OCI-LY3 (cell line): ENCODE data around the gene JAKMIP1.
"Not testable (repeated sequence)": the region's sequence is repeated elsewhere in the genome, so short reads cannot be mapped to it uniquely, and the experiment has no call there.

Experiments
- H2AFZ ChIP-seq: fragments of 200-600, 300-600 bp; shearing (Covaris generic); 2 replicates; pipeline ENCODE4 v1.6.0; 2014; ENCODE audit warnings: antibody characterized with exemption, low read depth, low read length
- H3K27ac ChIP-seq: fragments of 200-600, 300-600 bp; sonication (generic); 2 replicates; pipeline ENCODE4 v1.5.1; 2014; ENCODE audit warnings: mild to moderate bottlenecking, low read length, moderate library complexity, mixed read lengths
- H3K27me3 ChIP-seq: fragments of 200-600, 300-600 bp; sonication (generic); 2 replicates; pipeline ENCODE4 v1.6.1; 2014; ENCODE audit warnings: low read depth, low read length, mixed read lengths
- H3K36me3 ChIP-seq: fragments of 200-600, 300-600 bp; sonication (generic); replicated peaks from 2 replicates; pipeline ENCODE3; 2014; ENCODE audit warnings: low read depth, low read length, mixed read lengths
- H3K4me1 ChIP-seq: fragments of 300-600, 200-600 bp; sonication (generic); 2 replicates; pipeline ENCODE4 v1.6.1; 2014; ENCODE audit warnings: low read length, mixed read lengths
- H3K4me2 ChIP-seq: fragments of 200-600, 300-600 bp; sonication (generic); 2 replicates; pipeline ENCODE4 v1.6.1; 2014; ENCODE audit warnings: low read length, mixed read lengths
- H3K4me3 ChIP-seq: fragments of 300-600, 200-600 bp; sonication (generic); 2 replicates; pipeline ENCODE4 v1.5.1; 2014; ENCODE audit warnings: antibody characterized with exemption, mild to moderate bottlenecking, low read length, moderate library complexity
- H3K79me2 ChIP-seq: fragments of 300-600, 200-600 bp; shearing (Covaris generic); 2 replicates; pipeline ENCODE4 v1.6.1; 2014; ENCODE audit warnings: mild to moderate bottlenecking, low read length, mixed read lengths
- H3K9ac ChIP-seq: fragments of 300-600, 200-600 bp; shearing (Covaris generic); 2 replicates; pipeline ENCODE4 v1.6.0; 2014; ENCODE audit warnings: mild to moderate bottlenecking, low read length, moderate library complexity
- H3K9me3 ChIP-seq: fragments of 200-600, 300-600 bp; shearing (Covaris generic); 2 replicates; pipeline ENCODE4 v1.6.1; 2014; ENCODE audit warnings: low read length, mixed read lengths; ENCODE audit not compliant: insufficient read depth
- H4K20me1 ChIP-seq: fragments of 200-600, 300-600 bp; sonication (generic); 2 replicates; pipeline ENCODE4 v1.6.1; 2016; ENCODE audit warnings: low read length, mixed read lengths; ENCODE audit not compliant: insufficient read depth
- EZH2phosphoT487 ChIP-seq: fragments of 200-600 bp; shearing (Covaris generic); IDR thresholded peaks from 2 replicates; pipeline ENCODE4 v1.6.1; 2018; ENCODE audit warnings: antibody characterized with exemption, mixed run types, low read depth
- TF ChIP-seq, protein P1 (sequence below): fragments of 200-600, 300-600 bp; sonication (generic); IDR thresholded peaks from 2 replicates; pipeline ENCODE4 v1.5.1; 2014; ENCODE audit warnings: antibody characterized with exemption, low read length, low read depth

JAKMIP1 gene

DNA sequence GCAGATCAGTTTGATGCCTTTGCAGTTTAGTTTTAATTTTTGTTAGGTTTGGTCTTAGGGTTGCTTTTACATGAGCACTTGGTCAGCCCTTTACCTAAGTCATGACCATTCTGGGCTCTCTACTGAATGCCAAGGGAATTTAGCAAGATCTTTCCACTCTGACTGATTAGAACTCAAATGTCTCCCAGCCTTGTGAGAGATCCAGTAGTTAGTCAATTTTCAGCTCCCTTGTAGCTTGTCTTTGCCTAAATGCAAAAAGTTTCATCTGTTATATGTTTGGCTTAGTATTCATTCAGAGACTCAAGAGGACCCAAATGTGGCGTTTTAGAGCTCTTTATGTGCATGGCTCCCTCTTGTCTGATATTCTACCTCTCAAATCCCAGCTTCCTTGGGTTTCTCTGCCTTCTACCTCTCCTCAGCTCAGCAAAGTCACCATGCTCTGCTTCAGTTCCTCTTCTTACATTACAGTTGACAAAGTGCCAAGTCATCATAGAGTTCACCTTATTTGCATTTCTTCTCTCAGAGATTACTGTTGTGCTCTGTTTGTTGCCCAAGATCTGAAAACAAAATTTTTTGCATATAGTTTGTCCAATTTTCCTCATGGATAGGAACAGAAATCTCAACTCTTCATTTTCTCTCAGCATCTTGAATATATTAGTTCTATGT lies 17.5 kb upstream of the JAKMIP1 start:
- H3K79me2 ChIP-seq = no peaks in the 10 kb centered on the region
- no peak overlapping the region for H2AFZ ChIP-seq
- H3K4me1 ChIP-seq = peaks cover 10% of the 10 kb centered on the region
- no peaks in the 10 kb centered on the region for H3K36me3 ChIP-seq
- H3K4me2 ChIP-seq = peak overlapping the region; percentile 6; the same call in 1 of the 2 replicates
- H4K20me1 ChIP-seq = no peaks in the 10 kb centered on the region
- no peak overlapping the region for H3K9ac ChIP-seq
- H3K27ac ChIP-seq = no peak overlapping the region
- no peak overlapping the region for H3K4me3 ChIP-seq
- H3K27me3 ChIP-seq = peaks cover 9% of the 10 kb centered on the region; the same call in 1 of the 2 replicates
- no peak for TF ChIP-seq EZH2phosphoT487
- TF ChIP-seq, protein P1, sequence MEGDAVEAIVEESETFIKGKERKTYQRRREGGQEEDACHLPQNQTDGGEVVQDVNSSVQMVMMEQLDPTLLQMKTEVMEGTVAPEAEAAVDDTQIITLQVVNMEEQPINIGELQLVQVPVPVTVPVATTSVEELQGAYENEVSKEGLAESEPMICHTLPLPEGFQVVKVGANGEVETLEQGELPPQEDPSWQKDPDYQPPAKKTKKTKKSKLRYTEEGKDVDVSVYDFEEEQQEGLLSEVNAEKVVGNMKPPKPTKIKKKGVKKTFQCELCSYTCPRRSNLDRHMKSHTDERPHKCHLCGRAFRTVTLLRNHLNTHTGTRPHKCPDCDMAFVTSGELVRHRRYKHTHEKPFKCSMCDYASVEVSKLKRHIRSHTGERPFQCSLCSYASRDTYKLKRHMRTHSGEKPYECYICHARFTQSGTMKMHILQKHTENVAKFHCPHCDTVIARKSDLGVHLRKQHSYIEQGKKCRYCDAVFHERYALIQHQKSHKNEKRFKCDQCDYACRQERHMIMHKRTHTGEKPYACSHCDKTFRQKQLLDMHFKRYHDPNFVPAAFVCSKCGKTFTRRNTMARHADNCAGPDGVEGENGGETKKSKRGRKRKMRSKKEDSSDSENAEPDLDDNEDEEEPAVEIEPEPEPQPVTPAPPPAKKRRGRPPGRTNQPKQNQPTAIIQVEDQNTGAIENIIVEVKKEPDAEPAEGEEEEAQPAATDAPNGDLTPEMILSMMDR = no peak
- no peaks in the 10 kb centered on the region for H3K9me3 ChIP-seq

DNA sequence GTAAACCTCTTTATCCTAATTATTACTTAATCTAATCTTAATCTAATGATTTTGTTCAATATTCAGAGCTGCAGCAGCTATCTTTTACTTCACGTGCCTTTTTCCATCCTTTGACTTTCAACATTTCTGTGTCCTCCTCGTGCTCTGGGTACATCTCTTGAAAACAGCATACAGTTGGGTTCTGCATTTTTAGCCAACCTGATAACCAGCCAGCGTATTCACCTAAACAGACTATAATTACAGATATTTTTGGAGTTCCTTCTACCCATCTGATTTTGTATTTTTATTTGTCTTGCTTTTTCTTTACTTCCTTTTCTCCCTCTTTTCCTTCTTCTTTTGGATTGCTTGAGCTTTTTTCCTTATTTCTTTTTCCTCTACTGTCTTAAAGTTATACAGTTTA lies 16.2 kb upstream of the JAKMIP1 start:
- Histone ChIP-seq H3K4me2 (no peak overlapping the region), H3K4me3 (no peak overlapping the region), H3K9me3 (no peaks in the 10 kb centered on the region), H4K20me1 (no peaks in the 10 kb centered on the region), H3K79me2 (no peaks in the 10 kb centered on the region), H3K9ac (no peak overlapping the region), H3K4me1 (peaks cover 10% of the 10 kb centered on the region), H2AFZ (no peak overlapping the region), H3K27me3 (peaks cover 9% of the 10 kb centered on the region; the same call in 1 of the 2 replicates), H3K27ac (no peak overlapping the region), H3K36me3 (no peaks in the 10 kb centered on the region)
- TF ChIP-seq, protein P1 = no peak
- TF ChIP-seq EZH2phosphoT487 = no peak

DNA sequence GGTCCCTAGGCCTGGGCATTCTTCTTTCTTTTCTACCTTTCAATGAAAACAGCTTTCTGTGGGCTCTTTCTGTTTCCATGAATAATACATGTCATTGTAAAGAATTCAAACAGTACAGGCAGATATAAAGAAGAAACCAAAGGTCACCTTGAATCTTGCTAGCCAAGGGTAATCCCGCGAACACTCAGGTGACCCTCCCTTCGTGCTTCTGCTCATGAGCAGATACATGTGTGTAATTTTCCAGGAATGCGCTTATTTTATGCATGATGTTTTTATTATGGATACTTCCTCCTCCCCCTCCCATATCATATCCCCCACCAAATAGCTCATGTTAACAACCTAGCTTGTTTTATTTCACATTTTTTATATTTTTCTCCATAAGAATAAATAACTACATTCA lies 9.6 kb upstream of the JAKMIP1 start:
- Histone ChIP-seq H4K20me1 (no peaks in the 10 kb centered on the region), H3K27ac (no peak overlapping the region), H3K9ac (no peak overlapping the region), H3K9me3 (no peaks in the 10 kb centered on the region), H3K79me2 (no peaks in the 10 kb centered on the region), H3K4me1 (no peaks in the 10 kb centered on the region), H3K36me3 (no peaks in the 10 kb centered on the region), H3K27me3 (no peaks in the 10 kb centered on the region), H3K4me2 (no peak overlapping the region), H2AFZ (no peak overlapping the region), H3K4me3 (no peak overlapping the region)
- TF ChIP-seq EZH2phosphoT487 = no peak
- TF ChIP-seq, protein P1 = no peak

DNA sequence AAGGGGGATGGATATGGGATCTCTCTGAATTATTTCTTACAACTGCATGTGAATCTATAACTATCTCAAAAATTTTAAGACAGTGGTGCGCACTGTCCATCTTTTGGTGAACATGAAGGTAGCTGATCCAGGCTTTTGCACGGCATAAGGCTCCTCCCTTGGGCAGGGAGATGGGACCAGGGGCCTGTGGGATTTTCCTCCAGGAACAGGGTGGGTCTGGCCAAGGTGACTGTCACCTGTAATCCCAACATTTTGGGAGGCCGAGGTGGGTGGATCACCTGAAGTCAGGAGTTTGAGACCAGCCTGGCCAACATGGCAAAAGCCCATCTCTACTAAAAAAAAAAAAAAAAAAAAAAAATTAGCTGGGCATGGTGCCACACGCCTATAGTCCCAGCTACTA lies 8.9 kb upstream of the JAKMIP1 start:
- H3K9me3 ChIP-seq, H3K36me3 ChIP-seq, H3K9ac ChIP-seq, H3K27me3 ChIP-seq, H3K4me2 ChIP-seq, H3K79me2 ChIP-seq, H3K27ac ChIP-seq, H4K20me1 ChIP-seq, H3K4me3 ChIP-seq, H2AFZ ChIP-seq, H3K4me1 ChIP-seq: not testable (repeated sequence)
